T-helper 1 cell (primary cell): Measurements from ENCODE around the gene POU2F3.

Source experiments
- DNase-seq, 5 donors: peaks; one replicate each; pipeline ENCODE4 v3.0.0-alpha.2; 2012 to 2020

The POU2F3 gene

DNA sequence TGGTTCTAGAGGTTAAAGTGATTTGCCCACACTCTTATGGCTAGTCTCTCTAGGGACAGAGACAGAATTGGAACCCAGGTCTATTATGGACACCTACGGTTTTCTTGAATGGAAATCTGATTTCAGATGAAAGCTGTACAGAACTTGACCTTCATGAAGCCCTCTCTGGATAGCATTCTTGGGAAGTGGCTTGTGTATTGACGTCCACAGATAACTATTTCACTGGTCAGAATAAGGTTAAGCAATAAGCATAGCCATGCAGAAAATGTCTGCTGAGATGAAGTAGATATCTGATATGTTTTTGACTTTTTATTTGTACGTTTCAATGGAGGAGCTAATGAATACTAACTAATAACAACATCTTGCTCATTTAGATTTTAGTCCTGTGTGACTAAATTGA, 86.3 kb downstream of the POU2F3 start:
- no peak for DNase-seq

GRCh38 chr11:120326845-120327281, 86.9 kb downstream of the POU2F3 start:
- no peak for DNase-seq

DNA sequence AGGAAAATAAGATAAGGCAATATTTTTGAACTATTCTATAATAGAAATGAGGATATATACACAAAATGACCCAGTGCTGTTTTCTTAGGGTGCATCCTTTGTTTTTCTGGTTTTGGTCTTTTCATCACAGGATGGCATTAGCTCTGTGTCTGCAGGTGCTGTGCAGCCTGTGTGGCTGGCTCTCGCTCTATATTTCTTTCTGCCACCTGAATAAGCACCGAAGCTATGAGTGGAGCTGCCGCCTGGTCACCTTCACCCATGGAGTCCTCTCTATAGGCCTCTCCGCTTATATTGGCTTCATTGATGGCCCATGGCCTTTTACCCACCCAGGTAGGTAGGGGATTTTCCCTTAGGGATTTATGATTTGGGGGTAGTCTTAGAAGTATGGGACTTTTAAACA, 87.4 kb downstream of the POU2F3 start:
- DNase-seq = no peak

DNA sequence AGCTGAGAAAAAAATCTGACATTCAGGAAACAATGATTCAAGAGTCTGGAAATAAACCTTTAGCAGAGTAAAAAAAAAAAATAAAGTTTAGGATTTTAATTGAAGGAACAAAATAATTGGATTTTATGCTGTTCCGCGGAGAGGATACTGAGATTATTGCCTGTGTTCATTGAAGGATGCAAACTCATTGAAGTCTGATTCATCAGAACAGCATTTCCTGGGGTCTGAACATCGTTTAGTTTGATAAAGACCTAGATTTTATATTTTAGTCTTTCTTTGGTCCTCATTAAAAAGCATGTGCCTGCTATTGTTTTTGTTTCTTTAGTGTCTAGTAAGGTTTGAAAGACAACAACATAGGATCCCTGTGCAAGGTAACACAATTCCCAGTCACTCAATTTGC, 89.6 kb downstream of the POU2F3 start:
- no peak for DNase-seq

GRCh38 chr11:120330045-120330444, 90.1 kb downstream of the POU2F3 start:
- DNase-seq = no peak

DNA sequence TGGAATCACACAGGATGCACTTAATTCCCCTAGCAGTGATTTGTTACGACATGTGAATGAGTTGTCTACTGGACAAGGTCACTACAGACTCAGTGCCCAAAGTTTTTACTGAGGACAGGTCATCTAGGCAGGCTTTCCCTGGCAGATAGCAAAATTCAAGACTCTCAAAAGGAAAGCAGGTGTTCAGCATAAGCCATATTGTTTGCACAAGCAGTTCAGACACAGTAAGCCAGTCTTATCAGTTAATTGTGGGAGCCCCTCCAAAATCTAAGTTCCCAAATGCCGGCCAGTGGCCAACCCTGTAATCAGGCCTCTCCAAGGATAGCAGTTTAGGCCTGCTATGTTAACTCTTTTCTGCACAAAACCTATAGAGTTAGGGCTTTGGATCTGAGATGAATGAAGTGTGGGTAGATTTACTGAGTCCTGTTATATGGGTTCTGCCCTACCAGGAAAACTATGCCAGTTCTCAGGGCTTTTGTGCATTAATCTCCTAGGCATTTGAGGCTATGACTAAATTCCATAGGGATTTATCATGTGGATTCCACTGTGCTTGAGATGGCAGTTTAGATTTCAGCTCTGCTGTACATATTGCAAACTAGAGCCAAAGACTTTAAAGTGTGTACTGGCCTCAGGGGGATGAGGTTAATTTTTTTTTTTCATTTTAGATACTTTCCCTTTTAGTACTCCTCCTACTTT, 91.5 kb downstream of the POU2F3 start:
- no peak for DNase-seq

DNA sequence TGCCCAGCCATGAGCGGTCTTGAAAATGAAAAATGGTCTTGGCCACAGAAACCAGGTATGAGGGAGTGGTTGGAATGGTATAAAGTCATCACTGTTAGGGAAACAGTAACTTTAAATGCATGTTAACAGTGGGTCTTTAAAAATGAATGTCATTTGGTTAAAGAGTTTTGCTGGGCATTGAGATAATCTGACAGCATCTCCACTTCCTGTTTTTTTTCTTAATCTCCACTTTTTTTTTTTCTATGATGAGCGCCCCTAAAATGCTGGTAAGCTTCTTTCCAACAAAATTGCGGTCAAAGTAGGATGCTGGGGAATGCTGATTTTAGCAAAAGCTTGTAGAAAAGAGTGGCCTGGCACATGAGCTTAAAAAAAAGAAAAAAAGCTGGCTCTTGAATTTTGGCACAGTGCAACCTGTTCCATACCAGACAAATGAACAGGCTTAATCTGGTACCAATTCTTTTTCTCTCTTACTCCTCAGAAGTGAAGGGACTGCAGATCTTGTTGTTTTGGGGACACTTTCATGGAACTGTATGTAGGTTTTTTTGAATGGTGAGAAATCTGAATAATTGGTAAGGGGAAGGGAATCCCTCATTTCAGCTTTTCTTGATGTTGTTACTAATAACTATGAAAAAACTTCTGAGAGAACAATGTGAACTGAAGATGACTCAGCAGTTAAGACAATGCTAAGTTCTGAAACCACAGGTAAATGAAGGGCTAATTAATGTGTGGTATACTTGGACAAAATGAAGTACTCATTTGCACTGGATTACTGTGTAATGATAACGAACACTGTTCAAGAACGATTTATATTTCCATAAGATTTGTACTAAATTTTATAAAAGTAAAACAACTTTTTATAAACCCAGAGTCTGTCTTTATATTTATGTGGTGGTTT, 93.1 kb downstream of the POU2F3 start:
- no peak for DNase-seq

GRCh38 chr11:120333801-120334200, 93.9 kb downstream of the POU2F3 start:
- DNase-seq = no peak

DNA sequence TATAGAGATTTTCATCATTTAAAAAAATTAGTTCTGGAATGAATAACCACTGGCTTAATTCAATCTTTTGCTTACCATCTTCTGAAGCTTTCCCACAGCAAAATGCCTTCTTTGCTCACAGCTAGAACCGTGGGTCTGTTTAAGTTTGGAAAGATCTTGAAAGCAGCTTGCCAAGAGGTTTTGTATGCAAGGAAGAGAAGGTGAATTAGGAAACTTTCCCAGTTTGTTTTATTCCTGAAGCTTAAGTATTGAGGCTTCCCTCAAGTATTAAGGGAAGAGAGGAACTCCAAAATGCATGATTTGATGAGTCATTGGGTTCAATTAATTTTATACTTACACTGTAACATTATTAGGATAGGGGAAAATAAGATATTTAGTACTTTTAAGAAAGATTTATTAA, 94.4 kb downstream of the POU2F3 start:
- DNase-seq = no peak

DNA sequence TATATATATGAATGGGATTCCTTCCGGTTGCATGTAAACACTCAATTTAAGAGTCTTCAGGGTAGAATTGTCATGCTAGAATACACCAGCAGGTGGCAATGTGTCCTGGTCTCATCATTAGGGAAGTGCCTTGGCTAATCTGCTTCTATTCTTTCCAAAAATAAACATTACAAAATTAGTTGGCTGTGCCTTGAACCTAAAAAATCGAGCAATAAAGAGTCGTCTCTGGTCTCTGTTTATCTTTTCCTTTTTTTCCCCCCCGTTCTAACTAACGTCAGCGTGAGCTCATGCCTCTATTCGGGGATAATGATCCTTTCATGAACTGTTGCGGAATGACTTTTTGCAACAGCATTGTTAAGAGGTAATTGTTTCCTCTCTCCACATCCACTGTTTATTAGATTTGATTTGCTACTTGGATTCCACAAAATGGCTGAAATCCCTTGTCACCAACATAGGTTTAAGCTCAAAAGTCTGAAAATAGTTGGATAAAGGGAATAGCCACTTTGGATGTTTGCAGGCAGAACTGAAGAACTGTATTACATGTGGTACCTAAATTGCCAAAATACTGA, 95.0 kb downstream of the POU2F3 start:
- DNase-seq = peak in 4 of 5 donors; percentile 19 to 68 (median 54)

DNA sequence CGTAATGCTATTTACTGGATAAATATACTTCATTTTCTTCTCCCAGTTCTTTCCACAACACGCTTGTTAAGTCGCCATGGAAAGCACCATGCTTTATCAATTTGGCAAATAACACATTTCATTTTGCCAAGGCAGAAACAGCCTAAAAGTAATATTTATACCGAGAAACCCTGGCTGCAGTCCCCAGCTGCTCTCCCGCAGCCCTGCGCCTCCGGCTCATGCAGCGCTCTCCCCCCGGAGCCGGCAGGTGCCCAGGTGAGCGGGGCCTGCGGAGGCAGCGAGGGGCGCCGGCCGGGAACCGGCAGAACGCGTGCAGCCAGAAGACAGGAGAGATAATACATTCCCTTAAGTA, 95.6 kb downstream of the POU2F3 start:
- peak in 2 of 5 donors; percentile 8 to 10 for DNase-seq

- DNase-seq = peak; percentile 45 to 83 (median 58)
Measured at GRCh38 chr11:120335908-120336640, 96.1 kb downstream of the POU2F3 start, which contains the start of gene ARHGEF12. Gene ARHGEF12 (plus strand): TSS chr11:120336413. CDS start chr11:120337244, 831 bp downstream.

DNA sequence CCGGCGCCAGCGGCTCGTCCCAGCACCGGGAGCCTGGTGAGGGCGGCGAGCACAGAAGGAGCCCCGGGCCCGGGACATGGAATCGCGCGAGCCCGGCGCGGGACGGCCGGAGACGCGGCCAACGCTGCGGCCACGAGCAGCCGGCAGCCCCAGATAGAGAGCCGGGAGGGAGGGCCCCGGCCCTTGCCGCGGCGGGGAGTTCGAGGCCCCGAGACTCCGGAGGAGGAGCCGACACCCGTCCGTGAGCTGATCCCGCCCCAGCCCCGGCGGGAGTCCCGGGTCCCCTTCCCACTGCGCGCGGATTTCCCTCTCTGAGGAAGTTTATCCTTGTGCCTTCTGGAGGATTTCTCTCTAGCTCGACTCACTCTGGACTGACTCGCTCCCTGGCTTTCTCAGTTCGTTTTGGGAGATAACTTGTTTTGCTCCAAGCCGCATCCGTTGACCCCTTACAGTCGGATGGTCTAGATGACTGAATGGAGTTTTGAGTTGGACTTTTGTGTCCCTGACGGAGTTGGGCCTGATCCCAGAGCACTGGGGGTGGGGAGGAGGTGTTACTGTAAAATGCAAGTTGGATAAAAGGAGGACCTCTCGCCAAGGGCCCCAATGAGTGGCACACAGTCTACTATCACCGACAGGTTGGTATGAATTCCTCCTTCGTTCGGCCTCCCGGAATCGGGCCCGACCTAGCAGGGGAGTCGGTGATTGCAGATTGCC, 96.9 kb downstream of the POU2F3 start:
- peak in 3 of 5 donors; percentile 5 to 17 (median 6) for DNase-seq

- DNase-seq = no peak
Measured at GRCh38 chr11:120337355-120338106, 97.6 kb downstream of the POU2F3 start.

GRCh38 chr11:120338107-120338933, 98.4 kb downstream of the POU2F3 start:
- no peak for DNase-seq

GRCh38 chr11:120339394-120339890, 99.5 kb downstream of the POU2F3 start:
- DNase-seq = no peak

- DNase-seq = no peak
Measured at GRCh38 chr11:120340529-120340928, 100.6 kb downstream of the POU2F3 start.

DNA sequence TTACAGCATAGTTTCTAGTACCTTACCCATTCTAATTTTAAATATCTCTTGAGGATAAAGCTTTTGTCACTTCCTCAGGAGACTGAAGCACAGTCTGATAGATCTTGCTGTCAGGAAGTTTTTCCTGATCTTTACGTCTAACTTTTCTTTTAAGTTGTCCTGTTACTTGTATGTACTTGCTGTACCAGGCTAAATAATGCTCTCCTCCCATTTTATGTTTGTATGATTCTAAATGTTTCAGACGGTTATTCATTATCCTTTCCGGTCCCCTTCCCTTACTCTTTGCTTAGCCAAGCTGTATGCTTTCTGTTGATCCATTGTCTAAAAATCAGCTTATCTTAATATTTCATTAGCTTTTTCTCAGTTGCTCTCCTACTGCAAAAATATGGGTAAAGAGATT, 102.3 kb downstream of the POU2F3 start:
- DNase-seq = no peak

GRCh38 chr11:120342678-120343077, 102.7 kb downstream of the POU2F3 start:
- no peak for DNase-seq

DNA sequence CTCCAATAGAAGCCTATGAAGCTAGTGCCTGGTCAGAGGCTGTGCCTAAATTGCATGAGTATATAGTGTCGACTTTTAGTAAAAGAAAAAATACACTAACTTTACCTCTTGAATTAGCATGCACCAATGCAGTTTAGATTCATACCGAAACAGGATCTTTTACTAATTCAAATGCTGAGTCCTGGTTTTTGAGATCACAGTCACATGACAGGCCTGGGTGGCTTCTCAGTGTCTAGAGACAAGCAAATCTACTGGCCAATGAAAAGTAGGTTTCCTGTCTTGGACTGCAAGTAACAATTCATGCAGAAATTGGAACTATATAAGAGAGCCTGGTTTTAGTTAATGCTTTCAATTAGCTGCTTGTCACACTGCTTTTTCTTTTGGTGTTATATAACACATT, 103.5 kb downstream of the POU2F3 start:
- peak in 1 of 5 donors; percentile 22 for DNase-seq
